GM12878 (cell line): ENCODE measurements around the gene RPA3.

Experiments used
- EZH2 ChIP-seq: IDR thresholded peaks from 2 replicates; pipeline ENCODE4 v1.6.1; 2012; ENCODE audit warnings: low read depth, mild to moderate bottlenecking, control low read depth, inconsistent platforms, low read length, borderline replicate concordance; ENCODE audit not compliant: control insufficient read depth
- POLR2A ChIP-seq: IDR thresholded peaks from 2 replicates; pipeline ENCODE4 v1.6.1; 2011; ENCODE audit warnings: low read depth, mild to moderate bottlenecking, low read length
- REST ChIP-seq: IDR thresholded peaks from 2 replicates; pipeline ENCODE4 v1.6.1; 2012; ENCODE audit warnings: mild to moderate bottlenecking, low read depth, low read length
- SRF ChIP-seq, 2 experiments: IDR thresholded peaks; 2 replicates each; pipeline ENCODE4 v1.6.1; 2011; ENCODE audit warnings: low read depth in 2 of 2, low read length in 2 of 2, mild to moderate bottlenecking in 1 of 2, moderate library complexity in 1 of 2
- YY1 ChIP-seq: IDR thresholded peaks from 2 replicates; pipeline ENCODE4 v1.6.1; 2011; ENCODE audit warnings: low read depth, mild to moderate bottlenecking, low read length

DNA sequence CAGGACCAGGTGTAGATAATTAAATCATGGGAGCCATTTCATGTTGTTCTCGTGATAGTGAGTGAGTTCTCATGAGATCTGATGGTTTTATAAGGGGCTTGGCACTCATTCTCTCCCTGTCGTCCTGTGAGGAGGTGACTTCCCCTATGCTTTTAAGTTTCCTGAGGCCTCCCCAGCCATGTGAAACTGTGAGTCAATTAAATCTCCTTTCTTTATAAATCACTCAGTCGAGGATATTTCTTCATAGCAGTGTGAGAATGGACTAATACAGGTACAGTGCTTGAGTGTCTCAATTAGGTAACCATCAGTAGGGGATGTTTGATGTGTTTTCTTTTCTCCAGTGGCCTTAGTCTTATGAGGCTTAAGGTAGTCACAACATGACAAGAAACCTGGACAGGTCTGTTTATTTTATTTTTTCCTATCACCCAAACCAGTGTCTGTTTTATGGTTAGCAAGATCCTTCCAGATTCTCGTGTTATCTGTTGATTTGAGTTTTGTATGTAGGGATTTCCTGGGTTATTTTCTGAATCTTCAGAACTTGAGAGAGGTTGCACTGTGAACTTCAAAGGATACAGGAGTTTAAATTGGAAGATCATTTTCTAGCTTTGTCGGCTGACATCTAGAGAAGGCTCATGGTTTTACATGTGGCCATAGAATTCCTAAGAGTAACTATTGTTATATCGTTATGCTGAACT, 45.7 kb downstream of the RPA3 start:
- TF ChIP-seq REST = no peak
- TF ChIP-seq POLR2A = no peak
- no peak for TF ChIP-seq SRF (IDR thresholded peaks at IDR 0.05; ENCODE audit: low read depth in 2 of 2, low read length in 2 of 2)
- no peak for TF ChIP-seq EZH2
- no peak for TF ChIP-seq YY1
